Measurements from ENCODE around the gene BSX.

DNA sequence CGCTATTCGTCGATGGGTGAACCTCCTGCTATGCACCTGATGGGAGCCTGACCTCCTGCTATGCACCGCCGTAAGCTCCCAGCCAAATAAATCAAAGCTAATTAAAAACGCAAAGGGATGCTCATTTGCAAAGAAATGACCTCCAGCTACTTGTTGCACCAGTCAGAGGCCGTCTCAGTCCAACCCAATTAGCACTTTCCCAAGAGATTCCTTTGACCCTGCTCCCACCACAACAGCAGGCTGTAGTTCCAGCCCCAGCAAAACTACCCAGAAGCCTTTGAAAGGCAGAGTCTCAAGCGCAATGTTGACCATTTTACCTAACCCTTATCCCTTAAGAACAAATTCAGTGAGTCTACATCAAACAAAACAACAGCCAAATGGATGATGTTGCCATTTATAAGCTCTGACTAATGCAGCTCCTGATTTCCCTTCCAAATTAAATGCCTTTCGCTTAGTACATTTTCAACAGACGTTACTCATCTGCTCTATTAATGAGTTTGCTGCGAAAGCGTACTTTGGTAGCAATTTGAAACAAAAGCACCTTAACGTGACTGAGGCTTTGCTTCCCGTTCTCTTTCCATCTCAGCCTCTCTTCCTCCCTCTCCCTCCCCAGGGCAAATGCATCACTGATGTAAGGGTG, 17.2 kb upstream of the BSX start:
- TF ChIP-seq, protein P1, sequence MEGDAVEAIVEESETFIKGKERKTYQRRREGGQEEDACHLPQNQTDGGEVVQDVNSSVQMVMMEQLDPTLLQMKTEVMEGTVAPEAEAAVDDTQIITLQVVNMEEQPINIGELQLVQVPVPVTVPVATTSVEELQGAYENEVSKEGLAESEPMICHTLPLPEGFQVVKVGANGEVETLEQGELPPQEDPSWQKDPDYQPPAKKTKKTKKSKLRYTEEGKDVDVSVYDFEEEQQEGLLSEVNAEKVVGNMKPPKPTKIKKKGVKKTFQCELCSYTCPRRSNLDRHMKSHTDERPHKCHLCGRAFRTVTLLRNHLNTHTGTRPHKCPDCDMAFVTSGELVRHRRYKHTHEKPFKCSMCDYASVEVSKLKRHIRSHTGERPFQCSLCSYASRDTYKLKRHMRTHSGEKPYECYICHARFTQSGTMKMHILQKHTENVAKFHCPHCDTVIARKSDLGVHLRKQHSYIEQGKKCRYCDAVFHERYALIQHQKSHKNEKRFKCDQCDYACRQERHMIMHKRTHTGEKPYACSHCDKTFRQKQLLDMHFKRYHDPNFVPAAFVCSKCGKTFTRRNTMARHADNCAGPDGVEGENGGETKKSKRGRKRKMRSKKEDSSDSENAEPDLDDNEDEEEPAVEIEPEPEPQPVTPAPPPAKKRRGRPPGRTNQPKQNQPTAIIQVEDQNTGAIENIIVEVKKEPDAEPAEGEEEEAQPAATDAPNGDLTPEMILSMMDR (IDR thresholded peaks at IDR 0.05), result no peak
- no peak for TF ChIP-seq POLR2A (IDR thresholded peaks at IDR 0.05)

All from prostate gland (tissue), 2 donors.